Mesenchymal stem cell (in vitro differentiated cells and primary cell): ENCODE data around the gene VSIG10.

Source experiments
- DNase-seq: peaks from one replicate; pipeline ENCODE4 v3.0.0-alpha.2; 2013
- H2AFZ ChIP-seq: one replicate; pipeline ENCODE4 v1.6.1; 2013; ENCODE audit warnings: low read depth, mild to moderate bottlenecking, control low read depth, inconsistent platforms, low read length, moderate library complexity
- H2AK5ac ChIP-seq: 2 replicates; pipeline ENCODE4 v1.6.1; 2013; ENCODE audit warnings: low read length, moderate library complexity, mild to moderate bottlenecking, inconsistent platforms; ENCODE audit not compliant: severe bottlenecking
- H2BK120ac ChIP-seq: one replicate; pipeline ENCODE4 v1.6.1; 2013; ENCODE audit warnings: low read depth, mild to moderate bottlenecking, inconsistent platforms, low read length, moderate library complexity
- H2BK12ac ChIP-seq, 2 experiments: one replicate each; pipeline ENCODE4 v1.6.1; 2013; ENCODE audit warnings: inconsistent platforms in 2 of 2, low read length in 2 of 2, mild to moderate bottlenecking in 2 of 2, moderate library complexity in 2 of 2, control low read depth in 1 of 2
- H2BK15ac ChIP-seq: one replicate; pipeline ENCODE4 v1.6.1; 2013; ENCODE audit warnings: mild to moderate bottlenecking, low read depth, inconsistent platforms; ENCODE audit not compliant: poor library complexity, severe bottlenecking
- H2BK5ac ChIP-seq: 2 replicates; pipeline ENCODE4 v1.6.1; 2013; ENCODE audit warnings: low read depth, mild to moderate bottlenecking, low read length, control low read depth, inconsistent platforms; ENCODE audit not compliant: poor library complexity, severe bottlenecking
- H3K14ac ChIP-seq, 2 experiments: one replicate each; pipeline ENCODE4 v1.6.1; 2013; ENCODE audit warnings: inconsistent platforms in 2 of 2, low read length in 2 of 2, control low read depth in 1 of 2, mild to moderate bottlenecking in 1 of 2, moderate library complexity in 1 of 2
- H3K18ac ChIP-seq, 2 experiments: one replicate each; pipeline ENCODE4 v1.6.1; 2013; ENCODE audit warnings: inconsistent platforms in 2 of 2, low read length in 2 of 2, control low read depth in 1 of 2, low read depth in 1 of 2, mild to moderate bottlenecking in 1 of 2
- H3K23ac ChIP-seq, 2 experiments: one replicate each; pipeline ENCODE4 v1.6.1; 2013; ENCODE audit warnings: inconsistent platforms in 2 of 2, low read length in 2 of 2, mild to moderate bottlenecking in 2 of 2, moderate library complexity in 2 of 2, control low read depth in 1 of 2
- H3K27ac ChIP-seq: 2 replicates; pipeline ENCODE4 v1.5.1; 2013; ENCODE audit warnings: mild to moderate bottlenecking, moderate library complexity, low read length, control low read depth, inconsistent platforms; ENCODE audit not compliant: poor library complexity, severe bottlenecking
- H3K27me3 ChIP-seq, 2 experiments: 2 replicates each; pipeline versions ENCODE4 v1.6.1 to v1.7.0; 2013; ENCODE audit warnings: low read length in 2 of 2, mild to moderate bottlenecking in 2 of 2, moderate library complexity in 2 of 2, control low read depth in 1 of 2, inconsistent platforms in 1 of 2; ENCODE audit not compliant: control insufficient read depth in 1 of 2, insufficient read depth in 1 of 2
- H3K36me3 ChIP-seq, 2 experiments: 2 replicates each; pipeline versions ENCODE4 v1.6.1 to v1.7.0; 2013; ENCODE audit warnings: low read length in 2 of 2, control low read depth in 1 of 2, inconsistent platforms in 1 of 2, low read depth in 1 of 2, mild to moderate bottlenecking in 1 of 2; ENCODE audit not compliant: insufficient read depth in 2 of 2, control insufficient read depth in 1 of 2
- H3K4ac ChIP-seq, 2 experiments: one replicate each; pipeline ENCODE4 v1.6.1; 2013; ENCODE audit warnings: inconsistent platforms in 2 of 2, low read length in 2 of 2, mild to moderate bottlenecking in 2 of 2, moderate library complexity in 2 of 2, control low read depth in 1 of 2, low read depth in 1 of 2
- H3K4me1 ChIP-seq: 2 replicates; pipeline ENCODE4 v1.6.1; 2013; ENCODE audit warnings: low read depth, low read length, control low read depth; ENCODE audit not compliant: control insufficient read depth, insufficient read depth
- H3K4me2 ChIP-seq: 2 replicates; pipeline ENCODE4 v1.6.1; 2013; ENCODE audit warnings: low read length, mild to moderate bottlenecking, inconsistent platforms; ENCODE audit not compliant: poor library complexity, severe bottlenecking
- H3K4me3 ChIP-seq, 2 experiments: 2 replicates each; pipeline versions ENCODE4 v1.5.1 to v1.7.0; 2013; ENCODE audit warnings: low read length in 2 of 2, mild to moderate bottlenecking in 2 of 2, control low read depth in 1 of 2, low read depth in 1 of 2; ENCODE audit not compliant: insufficient read depth in 1 of 2
- H3K79me1 ChIP-seq: replicated peaks from 2 replicates; pipeline ENCODE4 v1.6.1; 2013; ENCODE audit warnings: mild to moderate bottlenecking, control low read depth, low read length, inconsistent platforms; ENCODE audit not compliant: poor library complexity, severe bottlenecking
- H3K9ac ChIP-seq: 2 replicates; pipeline ENCODE4 v1.7.0; 2013; ENCODE audit warnings: mild to moderate bottlenecking, low read length, moderate library complexity
- H3K9me3 ChIP-seq: 2 replicates; pipeline ENCODE4 v1.7.0; 2013; ENCODE audit warnings: mild to moderate bottlenecking, low read length; ENCODE audit not compliant: control insufficient read depth
- H4K8ac ChIP-seq: one replicate; pipeline ENCODE4 v1.6.1; 2013; ENCODE audit warnings: inconsistent platforms, mild to moderate bottlenecking, low read length, moderate library complexity
- H4K91ac ChIP-seq: one replicate; pipeline ENCODE4 v1.6.1; 2013; ENCODE audit warnings: mild to moderate bottlenecking, low read length, inconsistent platforms
- WGBS: methylation state at CpG from one replicate; pipeline ENCODE4 v1.1.7; 2013; ENCODE audit warnings: mixed read lengths; 5-methylcytosine and 5-hydroxymethylcytosine counted together

VSIG10 gene

DNA sequence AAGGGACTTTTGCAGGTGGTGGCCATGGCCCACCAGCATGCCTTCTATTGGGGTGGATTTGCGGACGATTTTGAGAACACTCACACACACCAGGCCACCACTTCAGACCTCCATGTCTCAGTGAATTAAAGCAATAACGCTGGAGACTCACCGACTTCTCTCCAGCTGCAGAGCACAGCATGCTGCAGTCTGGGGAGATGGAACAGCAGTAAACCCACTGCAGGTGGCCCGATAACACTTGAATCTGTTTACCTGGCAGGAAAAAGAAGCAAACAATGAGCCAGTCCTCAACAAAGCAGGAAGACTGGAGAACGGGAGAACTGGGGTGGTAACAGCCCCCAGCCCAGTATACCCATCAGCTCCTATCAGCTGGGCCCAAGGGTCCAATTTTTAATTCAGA, 65.7 kb downstream of the VSIG10 start:
- H2BK5ac ChIP-seq, result no peak overlapping the region
- peaks cover 65 to 95% of the 10 kb centered on the region in 2 experiments for H3K36me3 ChIP-seq
- no peak overlapping the region for H4K8ac ChIP-seq
- WGBS, result 91% methylated on average over 6 of the region's 6 CpGs
- no peak overlapping the region for H3K14ac ChIP-seq
- no peak overlapping the region for H3K9ac ChIP-seq
- DNase-seq, result no peak
- no peaks in the 10 kb centered on the region for H3K27me3 ChIP-seq
- H2BK120ac ChIP-seq, result no peak overlapping the region
- no peak overlapping the region for H3K23ac ChIP-seq
- H3K18ac ChIP-seq, result no peak overlapping the region
- H2BK15ac ChIP-seq, result no peak overlapping the region
- no peak overlapping the region for H2BK12ac ChIP-seq
- H3K9me3 ChIP-seq, result no peaks in the 10 kb centered on the region
- peaks cover 39% of the 10 kb centered on the region for H3K79me1 ChIP-seq
- no peak overlapping the region for H3K4ac ChIP-seq
- H4K91ac ChIP-seq, result no peak overlapping the region
- no peak overlapping the region for H2AK5ac ChIP-seq
- no peak overlapping the region for H3K4me3 ChIP-seq
- no peaks in the 10 kb centered on the region for H3K4me1 ChIP-seq
- H2AFZ ChIP-seq, result no peak overlapping the region
- H3K4me2 ChIP-seq, result no peak overlapping the region
- no peak overlapping the region for H3K27ac ChIP-seq

DNA sequence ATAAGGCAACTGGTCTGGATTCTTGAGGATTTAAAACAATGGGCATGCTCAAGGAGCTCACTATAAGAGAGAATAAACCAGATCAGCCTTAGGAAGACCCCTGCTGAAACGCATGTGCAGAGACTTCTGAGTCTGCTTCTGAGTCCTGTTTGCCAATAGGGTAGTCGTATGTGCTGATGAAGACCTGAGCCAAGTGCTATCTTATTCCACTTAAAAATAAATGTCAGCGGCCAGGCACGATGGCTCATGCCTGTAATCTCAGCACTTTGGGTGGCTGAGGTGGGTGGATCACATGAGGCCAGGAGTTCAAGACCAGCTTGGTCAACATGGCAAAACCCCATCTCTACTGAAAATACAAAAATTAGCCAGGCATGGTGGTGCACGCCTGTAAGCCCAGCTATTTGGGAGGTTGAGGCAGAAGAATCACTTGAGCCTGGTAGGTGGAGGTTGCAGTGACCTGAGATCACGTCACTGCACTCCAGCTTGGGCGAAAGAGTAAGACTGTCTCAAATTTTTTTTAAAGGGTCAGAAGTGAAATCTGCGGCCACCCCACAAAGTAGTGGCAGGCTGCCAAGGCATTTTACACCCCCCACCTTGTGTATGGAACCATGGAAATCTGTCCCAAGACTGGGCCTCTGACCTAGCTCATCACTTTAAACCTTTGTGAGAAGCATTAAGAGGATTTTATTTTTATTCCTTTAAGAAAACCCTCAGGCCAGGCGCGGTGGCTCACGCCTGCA, 67.0 kb downstream of the VSIG10 start:
- no peak overlapping the region for H3K4me2 ChIP-seq
- H2AK5ac ChIP-seq, result no peak overlapping the region
- no peak overlapping the region for H3K27ac ChIP-seq
- no peak overlapping the region for H2AFZ ChIP-seq
- no peak overlapping the region for H4K91ac ChIP-seq
- H3K4ac ChIP-seq, result no peak overlapping the region
- no peaks in the 10 kb centered on the region for H3K4me1 ChIP-seq
- H3K23ac ChIP-seq, result no peak overlapping the region
- H2BK12ac ChIP-seq, result no peak overlapping the region
- H4K8ac ChIP-seq, result no peak overlapping the region
- peaks cover 33% of the 10 kb centered on the region for H3K79me1 ChIP-seq
- H2BK5ac ChIP-seq, result no peak overlapping the region
- DNase-seq, result no peak
- WGBS, result 95% methylated on average over 11 of the region's 11 CpGs
- H3K27me3 ChIP-seq, result no peaks in the 10 kb centered on the region
- no peaks in the 10 kb centered on the region for H3K9me3 ChIP-seq
- no peak overlapping the region for H3K14ac ChIP-seq
- no peak overlapping the region for H2BK15ac ChIP-seq
- H3K36me3 ChIP-seq, result peaks cover 62 to 95% of the 10 kb centered on the region in 2 experiments
- no peak overlapping the region for H3K9ac ChIP-seq
- no peak overlapping the region for H3K18ac ChIP-seq
- no peak overlapping the region for H2BK120ac ChIP-seq
- no peak overlapping the region for H3K4me3 ChIP-seq

- Histone ChIP-seq H3K9me3 (no peaks in the 10 kb centered on the region), H2AFZ (no peak overlapping the region), H3K4ac (no peak overlapping the region), H3K36me3 (peaks cover 58 to 98% of the 10 kb centered on the region in 2 experiments), H4K8ac (no peak overlapping the region), H3K4me1 (no peaks in the 10 kb centered on the region), H3K27me3 (no peaks in the 10 kb centered on the region), H4K91ac (no peak overlapping the region), H3K23ac (no peak overlapping the region), H3K4me3 (no peak overlapping the region), H2BK15ac (no peak overlapping the region), H2BK120ac (no peak overlapping the region), H3K18ac (no peak overlapping the region), H3K4me2 (no peak overlapping the region), H2BK5ac (no peak overlapping the region), H3K9ac (peak overlapping the region; percentile 42), H2BK12ac (no peak overlapping the region), H2AK5ac (no peak overlapping the region), H3K14ac (no peak overlapping the region), H3K27ac (no peak overlapping the region), H3K79me1 (peaks cover 29% of the 10 kb centered on the region)
- DNase-seq, result no peak
- WGBS, result 97% methylated on average over 9 of the region's 9 CpGs
Measured at GRCh38 chr12:118035190-118036041, 68.4 kb downstream of the VSIG10 start.

- Histone ChIP-seq H3K27me3 (no peaks in the 10 kb centered on the region), H2AK5ac (no peak overlapping the region)
Measured at GRCh38 chr12:118034429-118035189, 69.2 kb downstream of the VSIG10 start.

More at GRCh38 chr12:118034429-118035189, 69.2 kb downstream of the VSIG10 start:
- H3K4me1 ChIP-seq, result no peaks in the 10 kb centered on the region
- H3K4ac ChIP-seq, result no peak overlapping the region
- H3K27ac ChIP-seq, result no peak overlapping the region
- H4K8ac ChIP-seq, result no peak overlapping the region
- no peak overlapping the region for H4K91ac ChIP-seq
- no peak overlapping the region for H3K23ac ChIP-seq
- peaks cover 24% of the 10 kb centered on the region for H3K79me1 ChIP-seq
- H2AFZ ChIP-seq, result no peak overlapping the region
- H2BK12ac ChIP-seq, result no peak overlapping the region
- no peak overlapping the region for H2BK5ac ChIP-seq
- no peak overlapping the region for H3K14ac ChIP-seq
- no peak overlapping the region for H2BK15ac ChIP-seq
- peak overlapping the region; percentile 47 for H3K9ac ChIP-seq
- H3K18ac ChIP-seq, result no peak overlapping the region
- no peaks in the 10 kb centered on the region for H3K9me3 ChIP-seq
- H3K4me3 ChIP-seq, result peak overlapping the region in 1 of 2 experiments; percentile 51
- H2BK120ac ChIP-seq, result no peak overlapping the region
- WGBS, result 100% methylated on average over 1 of the region's 5 CpGs
- DNase-seq, result peak; percentile 60
- H3K36me3 ChIP-seq, result peaks cover 51 to 98% of the 10 kb centered on the region in 2 experiments
- no peak overlapping the region for H3K4me2 ChIP-seq
